Measurements from ENCODE around the gene SBK3.
A peak's percentile ranks its signal among the peaks of the same experiment; 100 is the strongest.
"Not testable (repeated sequence)": the region's sequence is repeated elsewhere in the genome, so short reads cannot be mapped to it uniquely, and the experiment has no call there.

SBK3 gene

DNA sequence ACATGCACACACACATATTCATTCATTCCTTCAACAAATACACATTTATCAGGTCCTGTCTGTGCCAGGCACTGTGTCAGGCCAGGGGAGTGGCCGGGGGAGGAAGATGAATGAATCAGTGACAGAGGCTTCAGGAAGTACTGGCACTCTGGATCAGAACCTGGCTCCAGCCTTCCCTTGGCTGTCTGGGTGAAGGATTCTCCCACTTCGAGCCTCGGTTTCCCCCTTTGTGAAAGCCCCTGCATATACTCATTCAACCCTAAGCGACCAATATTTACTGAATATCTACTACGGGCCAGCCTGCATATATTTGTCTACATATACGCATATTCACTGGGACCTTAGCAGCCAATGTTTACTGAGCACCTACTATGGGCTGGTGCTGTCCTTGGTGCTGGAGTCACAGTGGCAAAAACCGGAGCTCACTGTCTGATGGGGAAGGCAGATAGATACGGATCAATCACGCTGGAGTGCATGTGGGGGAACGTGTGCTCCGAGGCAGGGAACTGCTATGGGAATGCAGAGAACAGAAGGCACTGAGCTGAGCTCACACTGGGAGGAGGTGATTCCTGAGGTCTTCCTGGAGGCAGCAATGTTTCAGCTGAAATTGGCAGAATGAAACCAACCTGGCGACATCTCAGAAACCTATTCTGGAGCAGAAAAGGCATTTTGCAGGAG, 35.9 kb upstream of the SBK3 start:
- H3K27ac Mint-ChIP-seq = peak overlapping the region; percentile 60
- no peaks in the 10 kb centered on the region for H3K9me3 Mint-ChIP-seq
- intact Hi-C loops (cut with micrococcal nuclease) = no loop called here
- peaks cover 20% of the 10 kb centered on the region for H3K27me3 Mint-ChIP-seq
- peaks cover 31% of the 10 kb centered on the region for H3K36me3 Mint-ChIP-seq (ENCODE audit: low read depth)
- peaks cover 28% of the 10 kb centered on the region for H3K4me1 Mint-ChIP-seq (ENCODE audit: low read depth)
- peak overlapping the region; percentile 74 for H3K4me3 Mint-ChIP-seq

DNA sequence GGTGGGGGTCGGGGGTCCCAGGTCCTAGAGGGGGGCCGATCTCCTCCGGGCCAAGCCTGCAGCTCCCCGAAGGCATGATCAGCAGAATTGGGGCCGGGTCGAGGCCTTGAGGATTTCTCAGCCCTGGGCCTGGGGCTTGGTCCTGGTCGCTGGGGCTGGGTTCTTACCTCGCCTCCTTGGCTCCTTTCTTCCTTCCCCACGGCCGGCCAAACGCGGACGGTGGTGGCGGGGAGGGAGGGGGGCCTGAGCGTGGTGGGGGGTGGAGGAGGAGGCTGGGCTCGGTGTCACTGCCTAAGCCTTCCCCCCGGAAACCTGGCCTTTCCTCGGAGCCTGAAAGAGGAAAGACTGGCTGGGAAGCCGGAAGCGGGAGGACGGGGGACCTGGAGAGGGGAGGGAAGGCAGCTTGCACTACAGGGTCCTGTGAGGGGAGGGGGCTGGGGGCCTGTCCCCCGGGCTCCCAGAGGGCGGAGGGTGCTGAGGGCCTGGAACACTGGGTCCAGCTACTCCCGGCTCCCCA, 35.3 kb upstream of the SBK3 start, which contains the start of gene ZNF579:
Gene ZNF579, minus strand, starts transcription at position 221 of the 517 bp plus-strand sequence. CDS start 1,209 bp downstream, outside the sequence.
- Mint-ChIP-seq H3K4me1 (ENCODE audit: low read depth) (peaks cover 22% of the 10 kb centered on the region), H3K9me3 (no peaks in the 10 kb centered on the region), H3K27ac (peak within 1 kb of the TSS; percentile 60), H3K27me3 (peaks cover 15% of the 10 kb centered on the region), H3K36me3 (ENCODE audit: low read depth) (peaks cover 31% of the 10 kb centered on the region), H3K4me3 (peak within 1 kb of the TSS; percentile 74)
- intact Hi-C loops (cut with micrococcal nuclease) = no loop called here

DNA sequence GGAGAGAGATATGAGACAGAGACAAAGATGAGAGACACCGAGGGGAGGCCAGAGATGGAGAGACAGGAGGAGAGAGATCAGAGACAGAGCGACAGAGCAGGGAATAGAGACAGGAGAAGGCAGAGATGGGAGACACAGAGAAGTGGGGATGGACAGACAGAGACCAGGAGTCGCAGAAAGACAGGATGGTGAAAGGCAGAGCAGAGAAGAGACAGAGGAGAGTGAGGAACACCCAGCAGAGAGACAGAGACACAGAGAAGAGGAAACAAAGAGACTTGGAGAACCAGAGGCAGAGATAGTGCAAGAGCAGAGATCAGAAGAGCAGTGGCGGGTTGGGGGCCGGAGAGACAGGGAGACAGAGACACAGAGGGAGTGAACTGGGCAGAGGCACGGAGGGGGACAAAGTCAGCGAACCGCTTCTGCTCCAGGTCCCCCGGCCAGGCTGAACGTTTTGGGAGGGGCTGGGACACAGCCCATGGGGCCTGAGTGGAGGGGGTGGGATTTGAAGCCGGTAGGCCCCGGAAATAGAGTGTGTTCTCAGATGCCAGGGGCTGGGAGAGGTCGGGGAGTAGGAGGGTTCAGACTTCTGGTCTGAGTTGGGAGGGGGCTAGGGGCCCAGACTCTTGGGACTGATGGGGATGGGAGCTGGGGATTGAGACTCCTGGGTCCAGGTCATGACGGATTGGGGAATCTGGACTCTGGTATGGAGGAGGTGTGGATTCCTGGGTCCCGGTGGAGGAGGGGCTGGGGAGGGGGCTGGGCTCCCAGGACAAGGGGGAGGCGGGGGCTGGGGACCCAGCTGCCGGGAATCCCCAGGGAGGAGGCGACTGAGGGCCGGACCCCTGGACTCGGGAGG, 34.7 kb upstream of the SBK3 start:
- H3K9me3 Mint-ChIP-seq = no peaks in the 10 kb centered on the region
- peak overlapping the region; percentile 60 for H3K27ac Mint-ChIP-seq
- peaks cover 8% of the 10 kb centered on the region for H3K27me3 Mint-ChIP-seq
- peaks cover 16% of the 10 kb centered on the region for H3K4me1 Mint-ChIP-seq (ENCODE audit: low read depth)
- intact Hi-C loops (cut with micrococcal nuclease) = no loop called here
- H3K36me3 Mint-ChIP-seq (ENCODE audit: low read depth) = peaks cover 31% of the 10 kb centered on the region
- peak overlapping the region; percentile 74 for H3K4me3 Mint-ChIP-seq

DNA sequence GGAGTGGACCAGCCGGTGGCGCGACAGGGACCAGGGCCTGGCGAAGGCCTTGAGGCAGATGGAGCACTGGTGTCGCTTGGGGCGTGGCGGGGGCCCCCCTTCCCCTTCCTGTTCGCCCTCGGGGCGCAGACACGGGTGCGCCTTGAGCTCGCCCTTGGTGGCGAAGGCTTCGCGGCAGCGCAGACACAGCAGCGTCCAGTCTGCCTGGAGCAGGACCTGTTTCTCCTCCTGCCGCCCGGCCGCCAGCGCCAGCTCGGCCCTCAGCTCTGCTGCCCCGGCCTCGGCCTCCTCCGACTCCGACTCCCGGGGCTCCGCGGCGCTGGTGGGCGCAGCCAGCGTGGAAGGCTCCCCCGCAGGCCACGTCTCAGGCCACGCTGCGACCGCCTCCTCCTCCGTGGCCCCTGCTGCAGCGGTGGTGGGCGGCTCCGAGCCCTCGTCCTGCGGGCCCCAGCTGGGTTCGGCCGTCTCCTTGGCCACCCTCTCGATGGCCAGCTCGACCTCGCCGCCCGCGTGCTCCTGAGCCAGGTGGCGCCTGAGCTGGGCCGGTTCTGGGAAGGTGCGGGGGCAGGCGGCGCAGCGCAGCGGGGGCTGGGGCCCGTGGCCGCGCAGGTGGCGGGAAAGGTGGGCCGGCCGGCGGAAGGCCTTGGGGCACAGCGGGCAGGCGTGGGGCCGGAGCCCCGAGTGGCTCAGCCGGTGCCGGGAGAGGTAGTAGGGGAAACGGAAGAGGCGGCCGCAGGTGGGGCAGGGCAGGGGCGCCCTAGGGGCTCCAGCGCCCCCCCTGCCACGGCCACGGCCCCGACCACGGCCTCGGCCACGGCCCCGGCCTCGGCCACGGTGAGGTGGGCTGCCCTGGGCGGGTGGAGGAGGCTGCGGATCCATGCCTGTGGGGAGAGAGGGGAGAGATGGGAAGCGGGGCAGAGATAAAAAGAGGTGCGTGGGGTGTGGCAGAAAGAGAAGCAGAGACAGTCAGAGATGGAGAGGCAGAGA, 33.7 kb upstream of the SBK3 start:
- Mint-ChIP-seq H3K9me3 (no peaks in the 10 kb centered on the region), H3K4me1 (ENCODE audit: low read depth) (peaks cover 16% of the 10 kb centered on the region), H3K27ac (peak overlapping the region; percentile 60), H3K4me3 (peak overlapping the region; percentile 74), H3K36me3 (ENCODE audit: low read depth) (peaks cover 31% of the 10 kb centered on the region), H3K27me3 (no peaks in the 10 kb centered on the region)
- intact Hi-C loops (cut with micrococcal nuclease) = no loop called here

DNA sequence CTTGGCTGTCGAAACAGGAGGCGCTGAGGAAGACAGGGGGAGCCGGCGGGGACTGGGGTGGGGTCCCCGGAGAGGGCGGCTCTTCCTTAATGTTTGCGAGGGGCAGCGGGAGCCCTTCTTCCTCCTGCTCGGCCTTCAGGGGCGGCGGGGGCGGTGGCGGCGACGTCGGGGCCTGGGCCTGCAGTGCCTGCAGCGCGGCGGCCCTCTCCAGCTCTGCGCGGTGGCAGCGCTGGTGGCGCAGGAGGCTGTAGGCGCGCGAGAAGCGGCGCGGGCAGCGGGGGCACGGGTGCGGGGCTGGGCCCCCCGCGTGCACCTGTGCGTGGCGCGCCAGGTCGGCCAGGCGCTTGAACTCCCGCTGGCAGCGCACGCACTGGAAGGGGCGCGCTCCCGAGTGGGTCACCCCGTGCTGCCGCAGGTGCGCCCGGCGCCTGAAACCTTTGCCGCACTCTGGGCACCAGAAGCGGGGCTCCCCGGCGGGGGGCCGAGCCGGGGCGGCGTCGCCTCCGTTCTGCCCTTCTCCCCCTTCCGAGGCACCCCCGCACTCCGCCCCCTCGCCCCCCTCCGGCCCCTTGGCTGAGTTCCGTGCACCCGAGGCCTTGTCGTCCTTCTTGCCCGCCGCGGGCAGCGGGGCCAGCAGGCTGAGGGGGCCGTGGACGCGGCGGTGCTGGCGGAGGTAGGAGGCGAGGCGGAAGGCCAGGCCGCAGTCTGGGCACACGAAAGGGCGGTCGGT, 32.9 kb upstream of the SBK3 start:
- H3K36me3 Mint-ChIP-seq (ENCODE audit: low read depth) = peaks cover 31% of the 10 kb centered on the region
- intact Hi-C loops (cut with micrococcal nuclease) = no loop called here
- H3K27me3 Mint-ChIP-seq = no peaks in the 10 kb centered on the region
- H3K4me3 Mint-ChIP-seq = no peak overlapping the region
- H3K4me1 Mint-ChIP-seq (ENCODE audit: low read depth) = peaks cover 16% of the 10 kb centered on the region
- no peak overlapping the region for H3K27ac Mint-ChIP-seq
- H3K9me3 Mint-ChIP-seq = no peaks in the 10 kb centered on the region

DNA sequence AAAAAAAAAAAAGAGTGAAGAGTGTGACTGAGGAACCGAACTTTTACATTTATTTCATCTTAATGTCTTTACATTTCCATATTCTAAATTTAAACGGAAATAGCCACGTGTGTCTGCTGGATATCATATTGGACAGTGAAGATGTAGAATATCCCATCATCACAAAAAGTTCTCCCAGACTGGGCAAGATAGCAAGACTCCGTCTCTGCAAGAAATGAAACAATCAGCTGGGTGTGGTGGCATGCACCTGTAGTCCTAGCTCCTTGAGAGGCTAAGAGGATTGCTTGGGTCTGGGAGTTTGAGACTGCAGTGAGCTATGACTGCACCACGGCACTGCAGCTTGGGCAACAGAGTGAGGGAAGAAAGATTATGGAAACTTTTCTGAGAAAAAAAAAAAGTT, 31.4 kb upstream of the SBK3 start:
- peaks cover 31% of the 10 kb centered on the region for H3K36me3 Mint-ChIP-seq (ENCODE audit: low read depth)
- intact Hi-C loops (cut with micrococcal nuclease) = no loop called here
- H3K4me1 Mint-ChIP-seq (ENCODE audit: low read depth) = peaks cover 16% of the 10 kb centered on the region
- no peak overlapping the region for H3K4me3 Mint-ChIP-seq
- no peak overlapping the region for H3K27ac Mint-ChIP-seq
- no peaks in the 10 kb centered on the region for H3K9me3 Mint-ChIP-seq
- no peaks in the 10 kb centered on the region for H3K27me3 Mint-ChIP-seq

DNA sequence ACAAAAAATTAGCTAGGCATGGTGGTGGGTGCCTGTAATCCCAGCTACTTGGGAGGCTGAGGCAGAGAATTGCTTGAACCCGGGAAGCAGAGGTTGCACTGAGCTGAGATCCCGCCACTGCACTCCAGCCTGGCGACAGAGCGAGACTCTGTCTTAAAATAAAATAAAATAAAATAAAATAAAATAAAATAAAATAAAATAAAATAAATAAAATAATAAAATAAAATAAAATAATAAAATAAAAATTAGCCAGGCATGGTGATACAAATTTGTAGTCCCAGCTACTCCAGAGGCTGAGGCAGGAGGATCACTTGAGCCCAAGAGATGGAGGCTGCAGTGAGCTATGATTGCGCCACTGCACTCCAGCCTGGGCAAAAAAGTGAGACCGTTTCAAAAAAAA, 28.6 kb upstream of the SBK3 start:
- H3K27me3 Mint-ChIP-seq; H3K4me1 Mint-ChIP-seq (ENCODE audit: low read depth); H3K27ac Mint-ChIP-seq; H3K9me3 Mint-ChIP-seq; H3K4me3 Mint-ChIP-seq; intact Hi-C loops (cut with micrococcal nuclease): not testable (repeated sequence)
- peaks cover 21% of the 10 kb centered on the region for H3K36me3 Mint-ChIP-seq (ENCODE audit: low read depth)

DNA sequence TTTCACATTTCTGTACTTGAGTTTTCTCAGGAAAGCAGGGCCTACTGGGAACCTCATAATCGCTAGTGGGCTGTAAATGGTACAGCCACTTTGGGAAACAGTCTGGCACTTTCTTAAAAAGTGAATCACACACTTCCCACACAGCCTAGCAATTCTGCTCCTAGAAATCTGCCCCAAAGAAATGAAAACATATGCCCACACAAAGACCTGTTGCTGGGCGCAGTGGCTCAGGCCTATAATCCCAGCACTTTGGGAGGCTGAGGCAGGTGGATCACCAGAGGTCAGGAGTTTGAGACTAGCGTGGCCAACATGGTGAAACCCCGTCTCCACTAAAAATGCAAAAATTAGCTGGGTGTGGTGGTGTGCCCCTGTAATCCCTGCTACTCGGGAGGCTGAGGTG, 24.1 kb upstream of the SBK3 start:
- H3K36me3 Mint-ChIP-seq (ENCODE audit: low read depth); H3K27me3 Mint-ChIP-seq; H3K4me1 Mint-ChIP-seq (ENCODE audit: low read depth); intact Hi-C loops (cut with micrococcal nuclease); H3K27ac Mint-ChIP-seq; H3K4me3 Mint-ChIP-seq; H3K9me3 Mint-ChIP-seq: not testable (repeated sequence)

DNA sequence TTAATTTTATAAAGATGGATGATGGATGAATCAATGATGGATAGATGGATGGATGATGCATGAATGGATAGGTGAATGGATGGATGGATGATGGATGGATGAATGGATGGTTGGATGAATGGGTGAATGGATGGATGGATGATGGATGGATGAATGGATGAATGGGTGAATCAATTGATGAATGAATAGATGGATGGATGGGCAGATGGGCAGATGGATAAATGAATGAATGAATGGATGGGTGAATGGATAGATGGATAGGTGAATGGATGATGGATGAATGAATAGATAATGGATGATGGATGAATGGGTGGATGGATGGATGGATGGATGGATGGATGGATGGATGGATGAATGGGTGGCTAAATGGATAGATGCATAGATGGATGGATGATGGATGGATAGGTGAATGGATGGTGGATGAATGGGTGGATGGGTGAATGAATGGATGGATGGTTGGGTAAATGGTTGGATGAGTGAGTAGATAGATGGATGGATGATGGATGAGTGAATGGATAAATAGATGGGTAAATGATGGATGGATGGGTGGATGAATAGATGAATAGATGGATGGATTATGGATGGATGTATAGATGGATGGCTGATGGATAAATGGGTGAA, 22.5 kb upstream of the SBK3 start:
- no peak overlapping the region for H3K4me3 Mint-ChIP-seq
- H3K9me3 Mint-ChIP-seq = no peaks in the 10 kb centered on the region
- H3K27ac Mint-ChIP-seq = no peak overlapping the region
- intact Hi-C loops (cut with micrococcal nuclease) = no loop called here
- H3K4me1 Mint-ChIP-seq (ENCODE audit: low read depth) = no peaks in the 10 kb centered on the region
- peaks cover 13% of the 10 kb centered on the region for H3K27me3 Mint-ChIP-seq
- H3K36me3 Mint-ChIP-seq (ENCODE audit: low read depth) = no peaks in the 10 kb centered on the region

DNA sequence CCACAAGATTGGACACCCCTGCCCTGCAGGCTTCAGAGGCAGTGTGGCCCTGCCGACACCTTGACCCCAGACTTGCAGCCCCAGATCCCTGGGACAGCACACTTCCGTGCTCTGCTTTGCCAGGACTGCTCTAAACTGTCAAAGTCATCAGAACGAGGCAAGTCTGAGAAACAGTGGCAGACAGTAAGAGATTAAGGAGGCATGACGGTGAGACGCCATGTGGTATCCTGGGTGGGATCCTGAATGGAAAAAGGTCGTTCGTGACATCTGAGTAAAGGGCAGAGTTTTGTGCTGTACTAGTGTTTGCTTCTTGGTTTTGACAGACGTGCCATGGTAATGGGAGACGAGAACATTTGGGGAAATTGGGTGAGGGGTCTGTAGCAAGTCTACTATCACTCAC, 21.5 kb upstream of the SBK3 start:
- no peaks in the 10 kb centered on the region for H3K36me3 Mint-ChIP-seq (ENCODE audit: low read depth)
- no peaks in the 10 kb centered on the region for H3K4me1 Mint-ChIP-seq (ENCODE audit: low read depth)
- H3K4me3 Mint-ChIP-seq = no peak overlapping the region
- H3K27ac Mint-ChIP-seq = no peak overlapping the region
- H3K27me3 Mint-ChIP-seq = peaks cover 13% of the 10 kb centered on the region
- H3K9me3 Mint-ChIP-seq = no peaks in the 10 kb centered on the region
- intact Hi-C loops (cut with micrococcal nuclease) = no loop called here

DNA sequence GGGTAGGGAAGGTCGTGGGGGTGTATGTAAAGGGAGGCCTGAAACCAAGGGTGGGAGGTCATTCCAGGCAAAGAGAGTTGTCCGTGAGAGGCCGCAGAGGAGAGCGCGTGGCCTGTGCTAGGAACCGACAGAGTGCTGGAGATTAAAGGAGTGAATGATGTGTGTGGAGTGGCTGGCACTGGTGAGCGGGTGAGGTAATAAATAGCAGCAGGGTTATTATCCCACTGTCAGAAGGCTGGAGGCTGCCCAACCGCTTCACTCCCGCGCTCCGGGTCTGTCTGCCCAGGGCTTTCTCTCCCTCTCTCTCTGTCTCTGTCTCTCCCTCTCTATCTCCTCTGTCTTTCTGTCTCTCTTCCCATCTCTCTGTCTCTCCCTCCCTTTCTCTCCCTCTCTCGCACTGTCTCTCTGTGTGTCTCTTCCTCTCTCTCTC, 17.9 kb upstream of the SBK3 start:
- Mint-ChIP-seq H3K4me3 (no peak overlapping the region), H3K36me3 (ENCODE audit: low read depth) (no peaks in the 10 kb centered on the region), H3K27me3 (peaks cover 17% of the 10 kb centered on the region), H3K27ac (no peak overlapping the region), H3K9me3 (no peaks in the 10 kb centered on the region), H3K4me1 (ENCODE audit: low read depth) (no peaks in the 10 kb centered on the region)
- intact Hi-C loops (cut with micrococcal nuclease) = no loop called here

DNA sequence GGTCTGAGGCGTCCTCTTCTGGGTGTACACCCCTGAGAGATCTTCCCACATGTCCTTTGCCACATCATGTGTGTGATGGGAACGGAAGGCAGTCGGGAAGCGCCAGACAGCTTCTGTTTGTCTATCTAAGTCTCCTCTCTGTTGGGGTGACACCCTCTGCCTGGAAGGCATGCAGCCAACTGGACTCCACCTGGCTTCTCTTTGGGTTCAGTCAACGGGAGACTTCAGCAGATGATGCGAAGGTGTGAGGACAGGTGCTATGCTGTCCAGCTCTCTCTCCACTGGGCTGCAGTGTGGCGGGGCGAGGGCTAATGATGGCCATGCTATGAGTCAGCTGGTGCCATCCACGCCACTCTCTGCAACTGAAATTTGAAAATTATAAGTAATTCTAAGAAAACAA, 14.3 kb upstream of the SBK3 start:
- no peaks in the 10 kb centered on the region for H3K9me3 Mint-ChIP-seq
- intact Hi-C loops (cut with micrococcal nuclease) = no loop called here
- H3K27ac Mint-ChIP-seq = no peak overlapping the region
- no peaks in the 10 kb centered on the region for H3K36me3 Mint-ChIP-seq (ENCODE audit: low read depth)
- H3K4me3 Mint-ChIP-seq = no peak overlapping the region
- peaks cover 19% of the 10 kb centered on the region for H3K27me3 Mint-ChIP-seq
- H3K4me1 Mint-ChIP-seq (ENCODE audit: low read depth) = no peaks in the 10 kb centered on the region

DNA sequence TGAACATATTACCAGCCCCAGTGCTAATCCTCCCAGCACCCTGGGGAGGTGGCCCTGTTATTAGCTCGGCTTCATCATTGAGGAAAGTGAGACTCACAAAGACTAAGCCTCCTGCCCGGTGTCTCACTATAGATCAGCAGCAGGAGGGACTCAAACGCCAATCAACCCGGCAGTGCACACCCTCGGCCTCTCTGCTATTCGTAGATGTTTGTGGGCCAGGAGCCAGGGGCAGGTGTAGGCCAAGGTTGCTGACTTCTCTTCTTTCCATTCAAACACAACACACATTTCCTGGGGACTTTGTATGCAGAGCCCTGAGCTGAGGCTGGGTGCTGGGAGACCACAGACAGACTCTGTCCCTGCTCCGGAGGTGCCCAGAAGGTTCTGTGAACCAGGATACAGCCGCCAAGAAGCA, 9.4 kb upstream of the SBK3 start:
- no peaks in the 10 kb centered on the region for H3K36me3 Mint-ChIP-seq (ENCODE audit: low read depth)
- H3K4me1 Mint-ChIP-seq (ENCODE audit: low read depth) = no peaks in the 10 kb centered on the region
- H3K27ac Mint-ChIP-seq = no peak overlapping the region
- no peak overlapping the region for H3K4me3 Mint-ChIP-seq
- no peaks in the 10 kb centered on the region for H3K9me3 Mint-ChIP-seq
- H3K27me3 Mint-ChIP-seq = peaks cover 17% of the 10 kb centered on the region
- intact Hi-C loops (cut with micrococcal nuclease) = no loop called here
